HEK293 (cell line): ENCODE measurements around the gene GRAMD1B.

ENCODE experiments used
- CTCF ChIA-PET: fragments of 350-600 bp; formaldehyde crosslinking; extraction: SDS; loops from one replicate; lab custom pipeline; 2021; ENCODE audit warnings: antibody characterized with exemption; lab: Yijun Ruan, JAX
- POLR2A ChIA-PET: fragments of 300-600 bp; formaldehyde crosslinking; extraction: SDS; loops from one replicate; lab custom pipeline; 2020; ENCODE audit warnings: antibody characterized with exemption, inconsistent platforms; lab: Yijun Ruan, JAX
- H3K27ac ChIP-seq: fragments of 200-500 bp; sonication (Bioruptor generic); 2 replicates; pipeline ENCODE4 v1.5.1; 2014; ENCODE audit warnings: low read depth, low read length, control low read depth, inconsistent platforms; ENCODE audit errors: extremely low read depth
- H3K36me3 ChIP-seq, 2 experiments: fragments of 200-500 bp in 1 of 2; sonication (Bioruptor generic) in 1 of 2; 1 replicate in 1 of 2; 2 replicates in 1 of 2; pipeline ENCODE4 v1.5.1; 2014 to 2017; ENCODE audit warnings: inconsistent platforms in 2 of 2, low read length in 2 of 2; ENCODE audit not compliant: control insufficient read depth in 2 of 2, insufficient read depth in 1 of 2
- H3K4me1 ChIP-seq: fragments of 200-500 bp; sonication (Bioruptor generic); 2 replicates; pipeline ENCODE4 v1.5.1; 2014; ENCODE audit warnings: mild to moderate bottlenecking, low read length, inconsistent platforms; ENCODE audit not compliant: control insufficient read depth, insufficient read depth
- H3K4me3 ChIP-seq: 2 replicates; pipeline ENCODE4 v1.5.1; 2011; ENCODE audit warnings: low read depth, mild to moderate bottlenecking, control low read depth, low read length, moderate library complexity
- H3K9me3 ChIP-seq: fragments of 200-500 bp; sonication (Bioruptor generic); 2 replicates; pipeline ENCODE4 v1.5.1; 2014; ENCODE audit warnings: low read depth, low read length, inconsistent platforms; ENCODE audit not compliant: control insufficient read depth, insufficient read depth
- KLF8 ChIP-seq: fragments of 450-650 bp; formaldehyde crosslinking; IDR thresholded peaks from 2 replicates; pipeline ENCODE4 v1.5.1; 2016; ENCODE audit warnings: missing biosample characterization, missing genetic modification characterization
- PRDM1 ChIP-seq: fragments of 450-650 bp; formaldehyde crosslinking; IDR thresholded peaks from 2 replicates; pipeline ENCODE4; 2016; ENCODE audit warnings: missing biosample characterization, missing genetic modification characterization
- RBAK ChIP-seq: fragments of 450-650 bp; formaldehyde crosslinking; IDR thresholded peaks from 2 replicates; pipeline ENCODE4 v1.5.1; 2016; ENCODE audit warnings: missing biosample characterization, missing genetic modification characterization
- SP3 ChIP-seq: fragments of 450-650 bp; formaldehyde crosslinking; IDR thresholded peaks from 2 replicates; pipeline ENCODE4 v1.5.1; 2016; ENCODE audit warnings: missing biosample characterization, missing genetic modification characterization
- ZBTB21 ChIP-seq: fragments of 450-650 bp; formaldehyde crosslinking; IDR thresholded peaks from 2 replicates; pipeline ENCODE4 v1.5.1; 2017; ENCODE audit warnings: missing biosample characterization, missing genetic modification characterization
- ZEB2 ChIP-seq: fragments of 450-650 bp; formaldehyde crosslinking; IDR thresholded peaks from 2 replicates; pipeline ENCODE4 v1.5.1; 2016; ENCODE audit warnings: missing biosample characterization, missing genetic modification characterization
- ZFP3 ChIP-seq: fragments of 450-650 bp; formaldehyde crosslinking; IDR thresholded peaks from 2 replicates; pipeline ENCODE4 v1.5.1; 2016; ENCODE audit warnings: low read depth, missing biosample characterization, missing genetic modification characterization
- ZFP41 ChIP-seq: fragments of 450-650 bp; formaldehyde crosslinking; IDR thresholded peaks from 2 replicates; pipeline ENCODE4 v1.5.1; 2016; ENCODE audit warnings: missing biosample characterization, missing genetic modification characterization, borderline replicate concordance
- ZNF121 ChIP-seq: fragments of 450-650 bp; formaldehyde crosslinking; IDR thresholded peaks from 2 replicates; pipeline ENCODE4 v1.5.1; 2016; ENCODE audit warnings: missing biosample characterization, missing genetic modification characterization
- ZNF157 ChIP-seq: fragments of 450-650 bp; formaldehyde crosslinking; IDR thresholded peaks from 2 replicates; pipeline ENCODE4 v1.5.1; 2016; ENCODE audit warnings: missing biosample characterization, missing genetic modification characterization
- ZNF24 ChIP-seq: fragments of 450-650 bp; formaldehyde crosslinking; IDR thresholded peaks from 2 replicates; pipeline ENCODE4 v1.5.1; 2016; ENCODE audit warnings: missing biosample characterization, missing genetic modification characterization
- ZNF324 ChIP-seq: fragments of 450-650 bp; formaldehyde crosslinking; IDR thresholded peaks from 2 replicates; pipeline ENCODE4 v1.5.1; 2016; ENCODE audit warnings: missing biosample characterization, missing genetic modification characterization
- ZNF335 ChIP-seq: fragments of 450-650 bp; formaldehyde crosslinking; conservative IDR thresholded peaks from 2 replicates; pipeline ENCODE4 v1.5.1; 2016; ENCODE audit warnings: missing biosample characterization, missing genetic modification characterization
- ZNF341 ChIP-seq: fragments of 450-650 bp; formaldehyde crosslinking; IDR thresholded peaks from 2 replicates; pipeline ENCODE4; 2016; ENCODE audit warnings: low read depth, missing biosample characterization, missing genetic modification characterization
- ZNF391 ChIP-seq: fragments of 450-650 bp; formaldehyde crosslinking; IDR thresholded peaks from 2 replicates; pipeline ENCODE4 v1.5.1; 2016; ENCODE audit warnings: low read depth, missing biosample characterization, missing genetic modification characterization, borderline replicate concordance
- ZNF394 ChIP-seq: fragments of 450-650 bp; formaldehyde crosslinking; IDR thresholded peaks from 2 replicates; pipeline ENCODE4 v1.5.1; 2016; ENCODE audit warnings: missing biosample characterization, missing genetic modification characterization, mild to moderate bottlenecking, moderate library complexity, borderline replicate concordance
- ZNF404 ChIP-seq: fragments of 450-650 bp; formaldehyde crosslinking; IDR thresholded peaks from 2 replicates; pipeline ENCODE4 v1.5.1; 2017; ENCODE audit warnings: missing biosample characterization, missing genetic modification characterization
- ZNF48 ChIP-seq: fragments of 450-650 bp; formaldehyde crosslinking; IDR thresholded peaks from 2 replicates; pipeline ENCODE4 v1.5.1; 2016; ENCODE audit warnings: missing biosample characterization, missing genetic modification characterization
- ZNF560 ChIP-seq: fragments of 450-650 bp; formaldehyde crosslinking; IDR thresholded peaks from 2 replicates; pipeline ENCODE4 v1.5.1; 2017; ENCODE audit warnings: missing biosample characterization, missing genetic modification characterization, borderline replicate concordance
- ZNF600 ChIP-seq: fragments of 450-650 bp; formaldehyde crosslinking; IDR thresholded peaks from 2 replicates; pipeline ENCODE4 v1.5.1; 2016; ENCODE audit warnings: missing biosample characterization, missing genetic modification characterization
- ZNF626 ChIP-seq: fragments of 450-650 bp; sonication (Bioruptor Pico); formaldehyde crosslinking; IDR thresholded peaks from 2 replicates; pipeline ENCODE4 v1.5.1; 2018; ENCODE audit warnings: missing biosample characterization, missing genetic modification characterization, inconsistent platforms
- ZNF677 ChIP-seq: fragments of 450-650 bp; IDR thresholded peaks from 2 replicates; pipeline ENCODE4 v1.5.0; 2018; ENCODE audit warnings: missing biosample characterization, mild to moderate bottlenecking, missing genetic modification characterization, moderate library complexity
- ZNF791 ChIP-seq: fragments of 450-650 bp; formaldehyde crosslinking; IDR thresholded peaks from 2 replicates; pipeline ENCODE4 v1.5.1; 2016; ENCODE audit warnings: missing biosample characterization, missing genetic modification characterization
- ZSCAN23 ChIP-seq: fragments of 450-650 bp; formaldehyde crosslinking; IDR thresholded peaks from 2 replicates; pipeline ENCODE4 v1.5.1; 2016; ENCODE audit warnings: missing biosample characterization, missing genetic modification characterization
- ZXDB ChIP-seq: fragments of 450-650 bp; formaldehyde crosslinking; IDR thresholded peaks from 2 replicates; pipeline ENCODE4 v1.5.1; 2016; ENCODE audit warnings: missing biosample characterization, missing genetic modification characterization
- TF ChIP-seq, protein P1 (sequence below): fragments of 450-650 bp; formaldehyde crosslinking; IDR thresholded peaks from 2 replicates; pipeline ENCODE4 v1.5.1; 2016; ENCODE audit warnings: missing biosample characterization, missing genetic modification characterization
- TF ChIP-seq, protein P2 (sequence below): fragments of 450-650 bp; formaldehyde crosslinking; IDR thresholded peaks from 2 replicates; pipeline ENCODE4 v1.5.1; 2016; ENCODE audit warnings: missing biosample characterization, missing genetic modification characterization
- TF ChIP-seq, protein P3 (sequence below): fragments of 450-650 bp; formaldehyde crosslinking; IDR thresholded peaks from 2 replicates; pipeline ENCODE4 v1.5.1; 2016; ENCODE audit warnings: missing biosample characterization, missing genetic modification characterization, borderline replicate concordance
- TF ChIP-seq, protein P4 (sequence below): fragments of 450-650 bp; formaldehyde crosslinking; IDR thresholded peaks from 2 replicates; pipeline ENCODE4 v1.5.1; 2016; ENCODE audit warnings: missing biosample characterization, missing genetic modification characterization
- TF ChIP-seq, protein P5 (sequence below): sonication (generic); formaldehyde crosslinking; IDR thresholded peaks from 2 replicates; pipeline ENCODE4 v1.8.1; 2022; ENCODE audit warnings: mild to moderate bottlenecking, moderate library complexity, missing genetic modification reagents

Gene GRAMD1B

DNA sequence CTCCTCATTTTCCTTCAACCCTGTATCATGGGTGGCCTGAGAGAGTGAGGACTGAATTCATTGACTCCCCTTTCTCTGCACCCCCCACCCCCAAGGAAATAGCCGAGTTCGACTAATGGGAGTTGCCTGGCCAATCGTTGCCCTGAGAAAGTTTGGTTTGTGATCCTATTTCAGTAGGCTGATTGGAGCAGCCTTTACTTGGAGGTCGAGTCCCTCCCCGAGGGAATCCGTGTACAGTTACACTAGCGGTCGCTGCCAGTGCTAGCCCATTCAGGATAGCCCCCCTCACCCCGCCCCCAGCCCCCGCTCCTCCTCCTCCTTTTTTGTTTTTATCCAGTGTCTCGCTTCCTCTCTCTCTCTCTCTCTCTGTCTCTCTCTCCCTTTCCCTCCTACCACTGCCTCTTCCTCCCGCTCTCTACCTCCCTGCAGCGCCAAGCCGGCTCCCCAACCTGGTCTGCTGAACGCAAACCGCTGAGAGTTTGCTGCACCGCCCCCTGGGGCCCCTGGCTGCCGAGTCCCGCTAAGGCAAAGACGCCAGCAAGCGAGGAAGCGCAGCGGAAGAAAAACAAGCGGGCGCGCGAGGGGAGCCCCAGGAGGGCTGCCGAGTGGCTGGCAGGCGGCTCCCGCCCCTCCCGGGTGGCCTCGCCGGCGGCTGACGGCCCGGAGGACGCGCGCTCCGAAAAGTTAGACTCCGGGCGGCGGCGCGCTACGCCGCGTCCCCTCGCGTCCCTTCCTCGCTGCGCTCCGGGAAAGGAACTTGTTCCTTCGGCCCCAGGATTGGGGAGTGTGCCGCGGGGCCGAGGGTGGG is at the start of gene GRAMD1B:
Gene GRAMD1B, plus strand, starts transcription at position 357 of the 808 bp plus-strand sequence. CDS start 524 bp downstream, outside the sequence.
- H3K4me1 ChIP-seq, result no peaks in the 10 kb centered on the region
- POLR2A ChIA-PET, result no interaction called here
- no peaks in the 10 kb centered on the region for H3K36me3 ChIP-seq
- no peaks in the 10 kb centered on the region for H3K9me3 ChIP-seq
- peak within 1 kb of the TSS; percentile 72 for H3K4me3 ChIP-seq
- CTCF ChIA-PET, result interaction anchor here (0.7 to 3.5 kb wide), 3 partner anchors 23 to 312 kb away, joined by 3 to 26 read pairs (median 3); no protein-coding TSS in a partner anchor
- H3K27ac ChIP-seq, result peak within 1 kb of the TSS; percentile 81
- TF ChIP-seq KLF8 (no peak; the same call in 1 of the 2 replicates), ZNF404 (tag by site-specific recombination) (no peak), ZNF394 (tag by site-specific recombination) (no peak; the same call in 1 of the 2 replicates), ZNF324 (tag by site-specific recombination) (no peak), ZNF626 (no peak), ZNF391 (tag by site-specific recombination) (no peak), ZNF341 (tag by site-specific recombination) (peak; percentile 79), ZNF24 (tag by site-specific recombination) (no peak), ZNF157 (tag by site-specific recombination) (no peak), ZEB2 (tag by site-specific recombination) (no peak), ZNF48 (no peak), ZNF560 (tag by site-specific recombination) (no peak), ZBTB21 (tag by site-specific recombination) (no peak), ZSCAN23 (tag by site-specific recombination) (no peak), ZNF600 (tag by site-specific recombination) (no peak; the same call in 1 of the 2 replicates), ZNF121 (tag by site-specific recombination) (peak; percentile 77), ZXDB (tag by site-specific recombination) (0 out of 2 replicates have a peak, but pooled peaks have one; percentile 40), ZFP41 (tag by site-specific recombination) (no peak), ZFP3 (no peak), ZNF335 (tag by site-specific recombination) (no peak), SP3 (tag by site-specific recombination) (peak; percentile 48; the same call in 1 of the 2 replicates), ZNF791 (no peak), ZNF677 (tag by site-specific recombination) (no peak), RBAK (no peak), PRDM1 (tag by site-specific recombination) (no peak)
- TF ChIP-seq, protein P1, sequence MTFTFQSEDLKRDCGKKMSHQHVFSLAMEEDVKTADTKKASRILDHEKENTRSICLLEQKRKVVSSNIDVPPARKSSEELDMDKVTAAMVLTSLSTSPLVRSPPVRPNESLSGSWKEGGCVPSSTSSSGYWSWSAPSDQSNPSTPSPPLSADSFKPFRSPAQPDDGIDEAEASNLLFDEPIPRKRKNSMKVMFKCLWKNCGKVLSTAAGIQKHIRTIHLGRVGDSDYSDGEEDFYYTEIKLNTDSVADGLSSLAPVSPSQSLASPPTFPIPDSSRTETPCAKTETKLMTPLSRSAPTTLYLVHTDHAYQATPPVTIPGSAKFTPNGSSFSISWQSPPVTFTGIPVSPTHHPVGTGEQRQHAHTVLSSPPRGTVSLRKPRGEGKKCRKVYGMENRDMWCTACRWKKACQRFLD, result no peak
- TF ChIP-seq, protein P2, sequence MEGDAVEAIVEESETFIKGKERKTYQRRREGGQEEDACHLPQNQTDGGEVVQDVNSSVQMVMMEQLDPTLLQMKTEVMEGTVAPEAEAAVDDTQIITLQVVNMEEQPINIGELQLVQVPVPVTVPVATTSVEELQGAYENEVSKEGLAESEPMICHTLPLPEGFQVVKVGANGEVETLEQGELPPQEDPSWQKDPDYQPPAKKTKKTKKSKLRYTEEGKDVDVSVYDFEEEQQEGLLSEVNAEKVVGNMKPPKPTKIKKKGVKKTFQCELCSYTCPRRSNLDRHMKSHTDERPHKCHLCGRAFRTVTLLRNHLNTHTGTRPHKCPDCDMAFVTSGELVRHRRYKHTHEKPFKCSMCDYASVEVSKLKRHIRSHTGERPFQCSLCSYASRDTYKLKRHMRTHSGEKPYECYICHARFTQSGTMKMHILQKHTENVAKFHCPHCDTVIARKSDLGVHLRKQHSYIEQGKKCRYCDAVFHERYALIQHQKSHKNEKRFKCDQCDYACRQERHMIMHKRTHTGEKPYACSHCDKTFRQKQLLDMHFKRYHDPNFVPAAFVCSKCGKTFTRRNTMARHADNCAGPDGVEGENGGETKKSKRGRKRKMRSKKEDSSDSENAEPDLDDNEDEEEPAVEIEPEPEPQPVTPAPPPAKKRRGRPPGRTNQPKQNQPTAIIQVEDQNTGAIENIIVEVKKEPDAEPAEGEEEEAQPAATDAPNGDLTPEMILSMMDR (tag by site-specific recombination), result peak; percentile 73
- TF ChIP-seq, protein P3, sequence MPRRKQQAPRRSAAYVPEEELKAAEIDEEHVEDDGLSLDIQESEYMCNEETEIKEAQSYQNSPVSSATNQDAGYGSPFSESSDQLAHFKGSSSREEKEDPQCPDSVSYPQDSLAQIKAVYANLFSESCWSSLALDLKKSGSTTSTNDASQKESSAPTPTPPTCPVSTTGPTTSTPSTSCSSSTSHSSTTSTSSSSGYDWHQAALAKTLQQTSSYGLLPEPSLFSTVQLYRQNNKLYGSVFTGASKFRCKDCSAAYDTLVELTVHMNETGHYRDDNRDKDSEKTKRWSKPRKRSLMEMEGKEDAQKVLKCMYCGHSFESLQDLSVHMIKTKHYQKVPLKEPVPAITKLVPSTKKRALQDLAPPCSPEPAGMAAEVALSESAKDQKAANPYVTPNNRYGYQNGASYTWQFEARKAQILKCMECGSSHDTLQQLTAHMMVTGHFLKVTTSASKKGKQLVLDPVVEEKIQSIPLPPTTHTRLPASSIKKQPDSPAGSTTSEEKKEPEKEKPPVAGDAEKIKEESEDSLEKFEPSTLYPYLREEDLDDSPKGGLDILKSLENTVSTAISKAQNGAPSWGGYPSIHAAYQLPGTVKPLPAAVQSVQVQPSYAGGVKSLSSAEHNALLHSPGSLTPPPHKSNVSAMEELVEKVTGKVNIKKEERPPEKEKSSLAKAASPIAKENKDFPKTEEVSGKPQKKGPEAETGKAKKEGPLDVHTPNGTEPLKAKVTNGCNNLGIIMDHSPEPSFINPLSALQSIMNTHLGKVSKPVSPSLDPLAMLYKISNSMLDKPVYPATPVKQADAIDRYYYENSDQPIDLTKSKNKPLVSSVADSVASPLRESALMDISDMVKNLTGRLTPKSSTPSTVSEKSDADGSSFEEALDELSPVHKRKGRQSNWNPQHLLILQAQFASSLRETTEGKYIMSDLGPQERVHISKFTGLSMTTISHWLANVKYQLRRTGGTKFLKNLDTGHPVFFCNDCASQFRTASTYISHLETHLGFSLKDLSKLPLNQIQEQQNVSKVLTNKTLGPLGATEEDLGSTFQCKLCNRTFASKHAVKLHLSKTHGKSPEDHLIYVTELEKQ (tag by site-specific recombination), result no peak
- TF ChIP-seq, protein P4, sequence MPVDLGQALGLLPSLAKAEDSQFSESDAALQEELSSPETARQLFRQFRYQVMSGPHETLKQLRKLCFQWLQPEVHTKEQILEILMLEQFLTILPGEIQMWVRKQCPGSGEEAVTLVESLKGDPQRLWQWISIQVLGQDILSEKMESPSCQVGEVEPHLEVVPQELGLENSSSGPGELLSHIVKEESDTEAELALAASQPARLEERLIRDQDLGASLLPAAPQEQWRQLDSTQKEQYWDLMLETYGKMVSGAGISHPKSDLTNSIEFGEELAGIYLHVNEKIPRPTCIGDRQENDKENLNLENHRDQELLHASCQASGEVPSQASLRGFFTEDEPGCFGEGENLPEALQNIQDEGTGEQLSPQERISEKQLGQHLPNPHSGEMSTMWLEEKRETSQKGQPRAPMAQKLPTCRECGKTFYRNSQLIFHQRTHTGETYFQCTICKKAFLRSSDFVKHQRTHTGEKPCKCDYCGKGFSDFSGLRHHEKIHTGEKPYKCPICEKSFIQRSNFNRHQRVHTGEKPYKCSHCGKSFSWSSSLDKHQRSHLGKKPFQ, result no peak
- TF ChIP-seq, protein P5, sequence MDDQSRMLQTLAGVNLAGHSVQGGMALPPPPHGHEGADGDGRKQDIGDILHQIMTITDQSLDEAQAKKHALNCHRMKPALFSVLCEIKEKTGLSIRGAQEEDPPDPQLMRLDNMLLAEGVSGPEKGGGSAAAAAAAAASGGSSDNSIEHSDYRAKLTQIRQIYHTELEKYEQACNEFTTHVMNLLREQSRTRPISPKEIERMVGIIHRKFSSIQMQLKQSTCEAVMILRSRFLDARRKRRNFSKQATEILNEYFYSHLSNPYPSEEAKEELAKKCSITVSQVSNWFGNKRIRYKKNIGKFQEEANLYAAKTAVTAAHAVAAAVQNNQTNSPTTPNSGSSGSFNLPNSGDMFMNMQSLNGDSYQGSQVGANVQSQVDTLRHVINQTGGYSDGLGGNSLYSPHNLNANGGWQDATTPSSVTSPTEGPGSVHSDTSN (CRISPR knock-in tag), result no peak
